Peyer's patch (tissue), 4 donors: ENCODE data around the gene SALL1.

ENCODE experiments used
- POLR2A ChIP-seq, 2 donors: fragments of 450-650 bp; IDR thresholded peaks; one replicate each; pipeline ENCODE4 v1.5.1; 2017; ENCODE audit warnings: antibody characterized with exemption in 2 of 2, mild to moderate bottlenecking in 2 of 2, moderate library complexity in 2 of 2
- TF ChIP-seq, protein P1 (sequence below), 6 experiments: fragments of 450-650 bp in 4 of 6; fragments of 200-600 bp in 2 of 6; sonication (generic) in 1 of 6; IDR thresholded peaks; one replicate each; pipeline ENCODE4 v1.5.1; 2017 to 2019; ENCODE audit warnings: antibody characterized with exemption in 6 of 6, mild to moderate bottlenecking in 3 of 6, moderate library complexity in 1 of 6

DNA sequence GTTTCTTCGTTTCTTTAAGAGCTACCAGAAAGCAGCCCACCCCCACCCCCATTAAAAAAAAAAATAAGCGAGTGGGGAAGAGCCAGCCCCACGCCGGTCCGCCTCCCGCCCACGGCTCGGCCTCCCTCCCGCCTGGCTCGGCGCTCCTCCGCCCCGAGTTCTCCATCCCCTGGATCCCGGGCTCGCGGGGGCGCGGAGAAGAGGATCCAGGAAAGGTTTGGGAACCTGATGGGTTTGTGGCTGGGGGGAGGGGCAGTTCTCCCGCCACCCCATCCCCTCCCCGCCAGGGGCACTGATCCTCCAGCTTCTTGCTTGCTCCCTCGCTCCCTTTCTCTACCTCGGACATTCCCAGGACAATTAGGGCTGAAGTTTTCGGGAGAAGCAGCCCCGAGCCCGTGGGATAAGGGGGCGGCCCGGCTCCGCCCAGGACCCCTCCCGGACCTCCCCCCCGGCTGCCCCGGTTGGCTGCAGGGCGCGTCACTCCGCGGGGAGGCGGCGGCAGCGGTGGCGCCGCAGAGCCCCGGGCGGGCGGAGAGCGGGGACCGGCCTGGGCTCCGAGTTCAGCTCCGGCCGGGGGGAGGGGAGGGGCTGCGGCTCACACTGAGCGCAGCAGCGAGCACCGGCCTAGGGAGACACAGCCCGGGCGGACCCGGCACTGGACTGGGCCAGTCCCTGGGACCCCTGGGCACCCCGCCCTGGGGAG, 1.0 kb upstream of the SALL1 start:
- TF ChIP-seq, protein P1, sequence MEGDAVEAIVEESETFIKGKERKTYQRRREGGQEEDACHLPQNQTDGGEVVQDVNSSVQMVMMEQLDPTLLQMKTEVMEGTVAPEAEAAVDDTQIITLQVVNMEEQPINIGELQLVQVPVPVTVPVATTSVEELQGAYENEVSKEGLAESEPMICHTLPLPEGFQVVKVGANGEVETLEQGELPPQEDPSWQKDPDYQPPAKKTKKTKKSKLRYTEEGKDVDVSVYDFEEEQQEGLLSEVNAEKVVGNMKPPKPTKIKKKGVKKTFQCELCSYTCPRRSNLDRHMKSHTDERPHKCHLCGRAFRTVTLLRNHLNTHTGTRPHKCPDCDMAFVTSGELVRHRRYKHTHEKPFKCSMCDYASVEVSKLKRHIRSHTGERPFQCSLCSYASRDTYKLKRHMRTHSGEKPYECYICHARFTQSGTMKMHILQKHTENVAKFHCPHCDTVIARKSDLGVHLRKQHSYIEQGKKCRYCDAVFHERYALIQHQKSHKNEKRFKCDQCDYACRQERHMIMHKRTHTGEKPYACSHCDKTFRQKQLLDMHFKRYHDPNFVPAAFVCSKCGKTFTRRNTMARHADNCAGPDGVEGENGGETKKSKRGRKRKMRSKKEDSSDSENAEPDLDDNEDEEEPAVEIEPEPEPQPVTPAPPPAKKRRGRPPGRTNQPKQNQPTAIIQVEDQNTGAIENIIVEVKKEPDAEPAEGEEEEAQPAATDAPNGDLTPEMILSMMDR (IDR thresholded peaks at IDR 0.05) = no peak
- no peak for TF ChIP-seq POLR2A (IDR thresholded peaks at IDR 0.05)
